NCI-H2196 (cell line): Measurements from ENCODE around the gene CALN1.
A peak's percentile ranks its signal among the peaks of the same experiment; 100 is the strongest.
"Not testable (repeated sequence)": the region's sequence is repeated elsewhere in the genome, so short reads cannot be mapped to it uniquely, and the experiment has no call there.

Experiments used
- DNase-seq: peaks from one replicate; lab custom pipeline; 2025; ENCODE audit not compliant: unreplicated experiment; lab: John Stamatoyannopoulos, UW

The CALN1 gene

GRCh38 chr7:71754828-71755227 is 657.3 kb downstream of the CALN1 start:
- no peak for DNase-seq

- DNase-seq, result no peak
Measured at GRCh38 chr7:71753956-71754664, 658.0 kb downstream of the CALN1 start.

- no peak for DNase-seq
Measured at GRCh38 chr7:71753236-71753635, 658.9 kb downstream of the CALN1 start.

- DNase-seq, result no peak
Measured at GRCh38 chr7:71752171-71752935, 659.8 kb downstream of the CALN1 start.

- DNase-seq, result no peak
Measured at GRCh38 chr7:71750290-71750689, 661.8 kb downstream of the CALN1 start.

GRCh38 chr7:71746006-71746405 is 666.1 kb downstream of the CALN1 start:
- DNase-seq, result no peak

GRCh38 chr7:71740174-71740560 is 672.0 kb downstream of the CALN1 start:
- no peak for DNase-seq

- no peak for DNase-seq
Measured at GRCh38 chr7:71739520-71740173, 672.5 kb downstream of the CALN1 start.

GRCh38 chr7:71737931-71738540 is 674.1 kb downstream of the CALN1 start:
- not testable (repeated sequence) for DNase-seq

GRCh38 chr7:71735961-71736556 is 676.1 kb downstream of the CALN1 start:
- DNase-seq, result peak; percentile 68

- peak; percentile 87 for DNase-seq
Measured at GRCh38 chr7:71733107-71733870, 678.8 kb downstream of the CALN1 start.

- DNase-seq, result no peak
Measured at GRCh38 chr7:71731740-71732139, 680.4 kb downstream of the CALN1 start.
